ENCODE data around the gene NCMAP.

NCMAP gene

DNA sequence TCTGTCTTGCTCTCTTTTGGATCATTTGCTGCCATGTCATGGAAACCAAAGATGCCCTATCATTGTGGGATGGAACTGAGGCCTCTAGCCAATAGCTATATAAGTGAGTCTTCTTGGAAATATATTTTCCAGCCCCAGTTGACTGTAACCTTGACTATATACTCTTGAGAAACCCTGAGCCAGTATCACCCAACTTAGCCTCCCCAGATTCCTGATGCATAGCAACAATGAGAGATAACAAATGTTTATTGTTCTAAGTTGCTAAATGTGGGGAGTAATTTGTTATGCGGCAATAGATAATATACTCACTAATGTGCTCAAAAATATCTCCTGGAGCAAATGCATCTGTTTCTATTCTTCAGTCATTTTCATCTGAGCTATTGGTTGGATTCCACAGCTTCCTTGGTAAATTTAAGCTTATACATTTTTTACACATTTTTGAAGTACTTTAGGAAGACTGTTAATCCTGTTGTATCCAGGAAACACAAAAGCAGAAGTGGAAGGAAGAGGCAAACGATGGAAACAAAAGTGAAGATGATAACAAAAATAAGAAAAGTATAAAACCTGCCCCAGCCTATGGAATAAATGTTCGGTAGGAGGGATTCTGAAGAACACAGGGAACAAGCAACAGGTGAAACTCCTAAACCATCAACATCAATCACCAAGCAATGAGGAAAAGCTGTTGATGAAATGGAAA is 80.9 kb downstream of the NCMAP start:
- no peak for DNase-seq

- DNase-seq, result no peak
Measured at GRCh38 chr1:24639094-24639493, 83.2 kb downstream of the NCMAP start.

GRCh38 chr1:24639881-24640280 is 84.0 kb downstream of the NCMAP start:
- peak; percentile 66 for DNase-seq

GRCh38 chr1:24640288-24640687 is 84.4 kb downstream of the NCMAP start:
- peak; percentile 11 for DNase-seq

- peak; percentile 79 for DNase-seq
Measured at GRCh38 chr1:24641646-24642151, 85.8 kb downstream of the NCMAP start.

DNA sequence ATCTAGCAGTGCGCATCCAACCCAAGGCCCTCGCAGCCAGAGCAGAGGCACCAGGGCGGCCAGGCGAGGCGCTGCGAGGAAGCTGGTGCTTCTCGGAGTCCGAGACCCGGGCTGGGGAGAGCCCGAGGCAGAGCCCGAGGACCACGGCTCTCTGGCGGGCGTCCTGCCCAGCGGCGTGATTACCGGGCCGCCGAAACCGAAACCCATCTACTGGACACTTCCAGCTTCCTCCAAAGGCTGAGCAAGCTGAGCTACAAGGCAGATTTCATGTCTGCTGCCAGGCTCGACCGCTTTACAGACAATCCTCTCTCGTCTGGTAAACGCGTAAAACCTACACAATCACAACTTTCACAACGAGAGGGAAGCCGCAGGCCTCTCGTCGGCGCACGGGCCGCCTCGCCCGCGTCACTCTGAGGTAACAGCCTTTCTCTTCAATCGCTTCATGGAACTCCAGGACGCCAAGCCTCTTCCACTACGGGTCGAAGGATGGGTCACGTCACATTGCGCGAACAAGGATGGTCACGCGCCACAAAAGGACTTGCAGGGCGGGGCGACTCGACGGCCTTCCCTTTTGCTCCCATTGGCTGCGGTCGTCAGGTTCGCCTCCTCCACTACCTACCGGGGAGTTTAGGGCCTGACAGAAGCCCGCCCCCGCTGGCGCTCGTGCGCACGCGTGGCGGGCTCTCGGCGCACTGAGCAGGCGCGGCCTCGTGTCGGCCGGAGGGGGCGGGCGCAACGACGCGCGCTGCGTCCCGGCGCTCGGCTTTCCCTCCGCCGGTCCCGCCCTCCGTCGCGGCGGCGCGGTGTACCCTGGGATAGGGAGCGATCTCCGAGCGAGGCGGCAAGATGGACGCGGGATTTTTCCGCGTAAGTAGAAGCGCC is 86.8 kb downstream of the NCMAP start, which contains the start of gene SRRM1:
SRRM1 (plus strand) TSS at position 822 of the 882 bp plus-strand sequence; CDS start at position 847, 25 bp downstream.
- DNase-seq, result peak; percentile 100

DNA sequence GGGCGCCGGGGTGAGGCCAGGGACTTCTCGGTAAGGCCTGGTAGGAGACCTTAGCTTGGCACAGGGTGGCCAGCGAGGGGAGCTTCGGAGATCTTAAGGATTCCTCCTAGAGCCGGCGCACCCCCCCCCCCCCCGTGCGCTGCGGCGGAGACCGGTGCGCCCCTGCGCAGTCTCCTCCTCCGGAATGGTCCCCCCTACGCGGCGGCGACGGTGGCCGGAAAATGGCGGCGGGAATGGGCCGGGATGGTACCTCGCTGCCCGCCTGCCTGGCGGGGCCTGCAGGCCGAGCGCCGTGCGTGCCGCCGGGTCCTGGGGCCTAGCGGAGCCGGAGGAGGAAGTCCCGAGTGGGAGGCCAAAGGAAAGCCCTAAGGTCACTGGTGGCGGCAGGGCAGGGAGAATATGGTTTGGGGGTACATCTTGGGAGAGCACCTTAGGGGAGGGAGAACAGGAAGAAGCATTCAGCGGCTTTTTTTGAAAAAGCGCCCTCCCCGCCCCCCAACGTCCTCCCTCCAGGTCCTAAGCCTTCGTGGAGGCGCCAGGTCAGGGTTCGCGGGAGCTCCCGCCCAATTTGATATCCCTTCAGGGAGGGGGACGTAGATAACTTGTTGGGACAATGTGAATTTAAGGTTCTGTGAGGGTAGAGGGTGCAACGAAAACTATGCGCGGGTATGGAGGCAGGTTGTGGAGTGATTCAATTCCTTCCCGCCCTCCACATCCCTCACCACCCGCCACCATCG is 87.6 kb downstream of the NCMAP start:
- peak; percentile 58 for DNase-seq

GRCh38 chr1:24644100-24644384 is 88.2 kb downstream of the NCMAP start:
- DNase-seq, result peak; percentile 8

DNA sequence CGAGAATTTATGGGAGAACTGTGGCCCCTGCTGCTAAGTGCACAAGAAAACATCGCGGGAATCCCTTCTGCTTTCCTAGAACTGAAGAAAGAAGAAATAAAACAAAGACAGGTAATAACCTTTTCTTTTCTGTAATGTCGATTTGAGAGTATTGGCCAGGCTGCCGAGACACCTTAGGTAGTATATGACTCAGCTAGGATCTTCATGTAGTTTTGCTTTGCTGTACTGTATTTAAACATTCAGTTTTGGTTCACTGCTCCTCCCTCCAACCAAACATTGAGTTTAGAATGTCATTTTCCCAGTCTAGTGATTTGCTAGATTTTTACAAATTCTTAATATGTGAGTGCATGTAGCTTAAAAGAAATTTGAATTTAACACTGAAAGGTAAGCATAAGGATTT is 93.0 kb downstream of the NCMAP start:
- DNase-seq, result no peak

- DNase-seq, result no peak
Measured at GRCh38 chr1:24652382-24652781, 96.5 kb downstream of the NCMAP start.

DNA sequence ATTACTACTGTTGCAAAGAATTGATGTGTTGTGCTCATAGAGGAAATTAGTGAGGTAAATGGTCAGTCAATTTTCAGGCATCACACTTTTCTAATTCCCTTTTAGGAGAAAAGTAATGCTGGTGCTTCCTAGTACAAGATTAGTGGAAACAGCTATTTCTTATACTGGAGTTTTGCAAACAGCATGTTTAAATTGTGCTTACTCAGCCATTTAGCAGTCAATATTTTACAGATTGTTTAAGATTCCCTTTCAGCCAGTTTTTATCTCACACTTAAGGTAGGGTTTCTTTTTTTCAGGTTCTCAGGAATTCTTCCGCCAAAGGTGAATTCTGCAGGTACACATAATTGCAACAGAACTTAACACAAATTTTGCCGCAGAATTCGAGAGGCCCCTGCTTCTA is 98.1 kb downstream of the NCMAP start:
- no peak for DNase-seq

DNA sequence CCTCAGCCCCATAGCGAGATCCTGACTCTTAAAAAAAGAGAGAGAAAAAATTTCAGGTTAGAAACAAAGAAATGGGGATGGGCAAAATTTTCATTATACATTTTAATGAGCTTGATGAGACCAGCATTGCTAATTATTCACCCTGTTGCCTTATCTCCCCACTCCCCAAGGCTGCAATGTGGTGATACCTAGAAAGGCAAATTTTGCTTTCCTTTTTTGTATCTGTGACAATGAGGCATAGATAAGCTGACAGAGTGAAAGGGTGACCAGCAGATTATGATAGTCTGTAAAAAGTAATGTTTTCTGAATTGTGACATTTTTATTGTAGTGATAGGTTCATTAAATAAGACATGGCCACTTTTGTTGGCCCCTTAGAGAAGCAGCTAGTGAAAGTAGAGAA is 100.2 kb downstream of the NCMAP start:
- DNase-seq, result no peak

DNA sequence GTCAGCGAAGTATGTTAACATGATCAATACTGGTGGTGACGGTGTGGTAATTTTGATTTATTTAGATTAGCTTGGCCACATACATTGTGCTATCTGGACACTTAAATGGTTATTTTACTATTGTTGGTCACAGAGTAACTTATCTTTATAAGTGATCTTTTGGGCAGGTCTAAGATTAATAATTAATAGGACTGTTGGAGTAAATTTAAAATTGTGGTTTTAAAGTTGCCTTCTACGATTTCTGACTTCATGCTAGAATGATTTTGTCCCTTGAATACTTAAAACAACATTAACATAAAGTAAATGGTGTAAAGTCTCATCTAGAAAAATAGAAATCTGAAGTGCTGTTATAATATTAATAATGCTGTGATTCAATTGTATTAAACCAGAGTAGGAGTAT is 101.9 kb downstream of the NCMAP start:
- no peak for DNase-seq

All from suppressor macrophage treated with lipopolysaccharide for 4 hours (primary cell).